Activated CD8-positive, alpha-beta memory T cell treated with anti-CD3 and anti-CD28 coated beads, Interleukin-2, amount 50 U/mL, for 24 hours (primary cell): ENCODE measurements around the gene TSPAN4.

ENCODE experiments used
- DNase-seq: peaks from one replicate; pipeline ENCODE4 v3.0.0-alpha.2; 2020; ENCODE audit errors: extremely low read depth

Gene TSPAN4

DNA sequence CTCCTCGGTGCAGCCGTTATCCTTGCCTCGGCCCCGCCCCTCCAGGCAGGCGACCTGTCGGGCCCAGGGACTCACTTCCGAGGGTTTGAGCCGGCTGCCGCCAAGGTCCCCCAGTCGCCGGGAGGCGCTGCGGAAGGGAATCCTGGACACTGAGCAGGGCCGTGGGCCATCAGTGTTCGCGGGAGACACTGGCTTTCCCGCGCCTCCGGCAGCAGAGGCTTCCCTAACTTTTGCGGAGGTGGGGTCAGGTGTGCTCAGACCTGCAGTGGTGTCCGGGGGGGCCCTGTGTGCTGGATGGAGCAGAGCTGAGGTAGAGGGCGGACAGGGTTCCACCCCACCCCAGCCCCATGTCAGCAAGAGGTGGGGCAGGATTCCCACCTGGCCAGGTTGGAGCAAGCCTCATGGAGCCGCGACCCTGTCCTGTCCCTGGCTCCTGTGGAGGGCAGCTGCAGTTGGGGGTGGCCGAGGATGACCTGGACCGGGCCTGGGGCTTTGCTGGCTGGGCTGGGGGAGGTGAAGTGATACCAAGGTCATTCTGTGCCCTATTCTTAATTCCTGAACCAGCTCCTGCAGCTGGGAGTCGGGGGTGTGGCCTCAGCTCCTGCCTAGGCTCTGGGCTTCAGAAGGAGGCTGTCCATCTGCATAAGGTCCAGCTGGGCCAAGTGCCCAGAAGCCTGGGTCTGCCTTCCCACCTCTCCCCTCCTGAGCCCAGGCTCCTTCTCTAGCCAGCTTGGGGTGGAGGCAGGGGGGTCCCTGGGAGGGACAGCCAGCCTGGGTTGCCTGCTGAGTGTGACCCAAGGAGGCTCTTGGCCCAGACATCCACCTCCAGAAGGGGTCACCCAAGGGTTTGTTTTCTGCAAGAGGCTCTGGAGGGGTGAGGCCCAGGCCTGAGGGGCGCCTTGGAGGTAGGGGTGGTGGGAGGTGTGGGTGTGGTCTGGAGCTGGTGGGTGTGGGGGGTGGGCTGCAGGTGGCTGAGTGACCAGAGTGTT lies 8.4 kb downstream of the TSPAN4 start:
- no peak for DNase-seq

DNA sequence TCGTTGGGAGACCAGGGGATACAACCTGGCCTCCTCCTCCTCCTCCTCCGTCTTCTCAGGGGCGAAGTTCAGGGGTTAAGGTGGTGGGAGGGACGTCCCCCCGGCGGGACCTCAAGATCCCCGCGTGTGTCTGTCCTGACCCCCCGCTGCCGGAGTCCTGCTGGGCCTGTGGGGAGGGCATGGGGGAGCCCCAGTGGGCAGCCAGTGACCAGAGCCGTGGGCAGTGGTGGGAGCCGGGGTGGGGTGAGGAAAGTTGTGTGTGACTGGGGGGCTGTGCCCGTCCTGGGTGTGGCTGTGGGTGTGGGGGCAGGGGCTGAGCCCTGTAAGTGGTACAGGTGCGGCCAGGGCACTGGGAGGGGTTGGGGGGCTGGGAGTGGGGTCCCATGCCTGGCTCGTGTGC lies 10.1 kb downstream of the TSPAN4 start:
- no peak for DNase-seq

DNA sequence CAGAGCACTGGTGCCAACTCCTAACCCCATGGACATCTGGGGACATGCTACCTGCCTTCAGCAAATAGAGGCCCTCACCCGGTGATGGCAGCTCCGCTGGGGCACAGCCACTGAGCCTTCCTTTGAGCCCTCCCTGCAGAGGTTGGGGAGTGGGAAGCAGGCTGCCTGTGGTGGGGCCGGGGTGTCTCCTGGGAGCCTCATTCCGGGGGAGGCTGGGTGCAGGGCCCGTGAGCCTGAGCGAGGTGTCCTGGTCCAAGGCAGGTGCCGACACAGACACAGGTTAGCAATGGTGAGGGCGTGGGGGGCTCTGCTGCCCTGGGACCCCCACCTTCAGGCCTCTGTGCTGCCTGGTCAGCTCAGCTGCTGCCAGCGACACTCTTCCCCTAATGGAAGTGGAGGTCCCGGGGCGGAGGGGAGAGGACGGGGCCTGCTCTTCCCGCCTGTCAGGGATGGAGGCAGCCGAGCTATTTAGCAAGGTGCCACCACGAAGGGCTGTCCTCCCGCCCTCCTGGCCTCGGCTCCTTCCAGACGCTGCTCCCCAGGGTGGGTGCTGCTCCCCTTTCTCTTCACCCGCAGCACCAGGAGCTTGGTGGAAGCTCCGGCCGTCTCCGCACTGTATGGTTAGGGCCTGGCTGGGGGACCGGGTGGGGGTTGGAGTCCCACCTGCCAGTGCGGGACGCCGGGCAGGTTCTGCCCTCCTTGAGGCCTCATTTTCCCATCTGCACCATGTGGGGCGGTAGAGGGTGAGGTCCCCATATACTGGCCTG lies 11.2 kb downstream of the TSPAN4 start:
- DNase-seq: no peak

DNA sequence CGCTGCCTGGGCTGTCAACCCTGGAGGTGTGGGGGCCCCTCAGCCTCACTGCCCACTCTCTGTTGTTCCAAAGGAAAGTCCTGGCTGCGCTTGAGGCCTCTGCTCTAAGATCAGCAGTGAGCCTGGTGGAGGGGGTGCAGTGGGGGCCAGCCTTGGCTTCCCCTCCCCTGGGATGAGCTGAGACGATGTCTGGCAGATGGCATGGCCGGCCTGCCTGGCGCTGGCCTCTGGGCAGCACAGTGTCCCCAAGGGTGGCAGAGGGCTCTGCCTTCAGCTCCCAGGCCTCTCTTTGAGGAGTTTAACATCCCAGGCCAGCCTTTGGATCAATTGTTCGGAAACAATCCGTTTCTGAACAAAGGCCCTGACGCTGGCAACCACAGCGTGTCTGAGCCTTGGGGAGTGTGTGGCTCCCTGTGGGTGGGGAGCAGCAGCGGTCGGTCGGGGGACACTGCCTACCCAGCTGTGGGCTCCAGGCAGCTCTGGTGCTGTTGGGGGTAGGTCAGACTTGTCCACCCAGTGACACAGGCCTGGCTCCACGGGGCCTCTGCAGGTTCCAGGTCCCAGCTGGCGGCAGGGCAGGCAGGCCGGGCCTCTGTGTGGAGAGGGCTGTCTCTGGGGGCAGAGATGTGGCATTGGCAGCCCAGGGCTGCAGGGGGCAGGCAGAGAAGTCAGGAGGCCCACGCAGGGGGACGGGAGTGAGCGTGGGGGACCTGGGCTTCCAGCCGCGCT lies 12.1 kb downstream of the TSPAN4 start:
- DNase-seq: no peak

DNA sequence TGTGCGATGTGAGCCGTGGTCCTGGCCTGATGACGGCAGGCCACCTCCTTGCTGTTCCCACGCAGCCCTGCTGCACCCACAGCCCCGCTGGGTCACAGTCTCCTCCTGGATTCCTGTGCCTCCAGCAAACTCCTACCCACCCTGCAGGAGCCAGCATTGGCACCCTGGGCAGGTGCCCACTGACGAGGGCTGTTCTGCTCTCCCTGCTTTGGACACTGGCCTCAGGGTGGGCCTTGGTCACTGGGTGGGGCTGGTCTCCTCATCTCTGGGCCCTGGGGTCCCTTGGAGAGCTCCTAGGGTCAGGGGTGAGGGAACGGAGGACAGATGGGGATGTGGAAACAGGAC lies 12.7 kb downstream of the TSPAN4 start:
- no peak for DNase-seq

DNA sequence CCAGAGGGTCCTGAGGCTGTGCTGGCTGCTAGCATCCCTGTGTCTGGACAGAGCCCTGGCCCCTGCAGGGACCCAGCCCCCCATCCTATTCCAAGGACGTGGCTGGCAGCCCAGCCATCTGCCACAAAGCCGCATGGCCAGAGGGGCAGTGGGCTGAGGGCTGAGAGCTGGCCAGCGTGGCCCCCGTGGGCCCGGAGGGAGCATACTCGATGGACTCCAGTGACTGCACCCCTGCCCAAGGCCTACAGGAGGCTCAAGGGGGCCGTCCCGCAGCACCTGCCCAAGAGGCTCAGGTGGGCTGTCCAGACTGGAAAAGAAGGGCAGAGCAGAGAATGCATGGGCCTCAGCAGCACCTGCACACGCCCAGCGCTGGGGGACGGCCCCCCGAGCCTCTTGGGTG lies 13.1 kb downstream of the TSPAN4 start:
- DNase-seq: no peak

DNA sequence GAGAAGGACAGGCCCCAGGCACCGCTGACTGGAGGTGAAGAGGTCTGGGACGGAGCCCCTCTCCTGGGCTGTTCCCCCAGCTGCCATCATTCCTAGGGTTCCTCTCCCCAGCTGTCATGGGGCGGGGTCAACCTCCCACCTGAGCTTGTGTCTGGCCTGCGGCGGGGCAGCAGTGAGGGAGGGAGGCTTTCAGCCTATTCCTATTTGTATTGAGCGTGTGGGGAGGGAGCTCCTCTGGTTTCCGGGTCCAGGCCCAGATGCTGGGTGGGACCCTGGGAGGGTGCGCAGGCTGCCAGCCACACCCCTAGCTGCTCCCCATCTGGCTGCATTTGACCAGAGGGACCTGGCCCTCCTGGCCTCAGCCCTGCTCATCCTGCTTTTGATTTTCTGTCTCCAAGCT lies 13.7 kb downstream of the TSPAN4 start:
- DNase-seq: no peak

DNA sequence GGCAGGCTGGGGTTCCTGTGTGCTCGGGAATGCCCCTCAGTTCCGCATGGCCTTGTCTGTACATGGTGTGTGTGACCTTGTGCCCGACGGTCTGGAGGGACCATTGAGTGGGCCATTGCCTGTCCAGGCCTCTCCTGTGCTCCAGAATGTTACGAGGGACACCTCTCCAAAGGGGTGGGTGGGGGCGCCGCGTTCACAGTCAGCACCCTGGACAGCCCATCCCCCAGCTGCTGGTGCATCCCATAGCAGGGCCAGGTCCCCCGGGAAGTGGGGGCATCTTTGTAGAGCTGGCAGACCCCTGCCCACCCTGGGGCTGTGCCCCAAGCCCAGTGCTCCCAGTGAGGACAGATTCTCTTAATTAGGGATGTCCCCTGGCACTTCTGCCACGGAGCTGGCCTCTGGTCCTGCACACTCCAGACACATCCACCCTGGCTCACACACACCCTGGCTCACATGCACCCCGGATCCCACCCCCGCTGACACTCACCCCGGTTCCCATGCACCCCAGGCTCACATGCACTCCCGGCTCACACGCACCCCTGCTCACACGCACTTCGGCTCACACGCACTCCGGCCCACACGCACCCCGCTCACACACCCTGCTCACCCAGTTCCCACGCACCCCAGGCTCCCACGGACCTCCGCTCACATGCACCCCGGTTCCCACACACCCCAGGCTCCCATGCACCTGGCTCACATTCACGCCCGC lies 15.6 kb downstream of the TSPAN4 start:
- DNase-seq: no peak

DNA sequence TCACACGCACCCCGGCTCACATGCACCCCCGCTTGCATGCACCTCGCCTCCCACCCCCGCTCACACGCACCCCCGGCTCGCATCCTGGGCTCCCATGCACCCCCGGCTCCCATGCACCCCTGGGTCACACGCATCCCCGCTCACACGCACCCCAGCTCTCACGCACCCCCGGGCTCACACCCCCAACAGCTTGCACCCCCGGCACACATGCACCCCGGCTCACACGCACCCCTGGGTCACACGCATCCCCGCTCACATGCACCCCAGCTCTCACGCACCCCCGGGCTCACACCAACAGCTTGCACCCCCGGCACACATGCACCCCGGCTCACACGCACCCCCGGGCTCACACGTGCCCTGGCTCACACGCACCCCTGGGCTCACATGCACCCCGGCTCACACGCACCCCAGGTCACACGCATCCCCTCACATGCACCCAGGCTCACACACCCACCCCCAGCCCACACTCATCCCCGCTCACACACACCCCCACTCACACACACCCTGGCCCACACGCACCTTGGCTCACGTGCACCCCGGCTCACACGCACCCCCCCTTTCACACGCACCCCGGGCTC lies 16.2 kb downstream of the TSPAN4 start:
- DNase-seq: no peak

DNA sequence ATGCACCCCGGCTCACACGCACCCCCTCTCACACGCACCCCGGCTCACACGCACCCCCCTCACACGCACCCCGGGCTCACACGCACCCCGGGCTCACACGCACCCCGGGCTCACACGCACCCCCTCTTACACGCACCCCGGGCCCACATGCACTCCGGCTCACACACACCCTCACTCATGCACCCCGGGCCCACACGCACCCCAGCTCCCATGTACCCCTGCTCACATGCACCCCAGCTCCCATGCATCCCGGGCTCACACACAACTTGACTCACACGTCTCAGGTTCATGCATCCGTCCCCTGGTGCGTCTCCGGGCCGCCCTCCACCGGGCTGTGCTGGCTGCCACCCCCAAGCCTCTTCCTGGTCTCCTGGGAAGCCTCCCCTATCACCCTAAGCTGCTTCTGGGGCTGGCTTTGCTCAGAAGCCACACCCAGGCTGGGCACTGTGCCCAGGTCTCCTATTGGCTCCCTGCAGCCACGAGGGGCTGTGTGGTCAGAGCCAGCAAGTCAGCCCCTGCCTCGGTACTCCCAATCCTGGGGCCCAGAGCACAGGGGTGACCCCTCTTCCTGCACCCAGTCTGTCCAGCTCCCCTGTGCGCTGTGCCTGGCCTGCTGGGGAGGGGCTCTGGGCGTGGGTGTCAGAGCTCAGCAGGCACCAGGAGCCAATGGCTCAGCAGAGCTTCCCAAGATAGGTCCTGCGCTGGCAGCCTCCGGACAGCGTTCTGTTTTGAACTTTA lies 16.9 kb downstream of the TSPAN4 start:
- DNase-seq: no peak

DNA sequence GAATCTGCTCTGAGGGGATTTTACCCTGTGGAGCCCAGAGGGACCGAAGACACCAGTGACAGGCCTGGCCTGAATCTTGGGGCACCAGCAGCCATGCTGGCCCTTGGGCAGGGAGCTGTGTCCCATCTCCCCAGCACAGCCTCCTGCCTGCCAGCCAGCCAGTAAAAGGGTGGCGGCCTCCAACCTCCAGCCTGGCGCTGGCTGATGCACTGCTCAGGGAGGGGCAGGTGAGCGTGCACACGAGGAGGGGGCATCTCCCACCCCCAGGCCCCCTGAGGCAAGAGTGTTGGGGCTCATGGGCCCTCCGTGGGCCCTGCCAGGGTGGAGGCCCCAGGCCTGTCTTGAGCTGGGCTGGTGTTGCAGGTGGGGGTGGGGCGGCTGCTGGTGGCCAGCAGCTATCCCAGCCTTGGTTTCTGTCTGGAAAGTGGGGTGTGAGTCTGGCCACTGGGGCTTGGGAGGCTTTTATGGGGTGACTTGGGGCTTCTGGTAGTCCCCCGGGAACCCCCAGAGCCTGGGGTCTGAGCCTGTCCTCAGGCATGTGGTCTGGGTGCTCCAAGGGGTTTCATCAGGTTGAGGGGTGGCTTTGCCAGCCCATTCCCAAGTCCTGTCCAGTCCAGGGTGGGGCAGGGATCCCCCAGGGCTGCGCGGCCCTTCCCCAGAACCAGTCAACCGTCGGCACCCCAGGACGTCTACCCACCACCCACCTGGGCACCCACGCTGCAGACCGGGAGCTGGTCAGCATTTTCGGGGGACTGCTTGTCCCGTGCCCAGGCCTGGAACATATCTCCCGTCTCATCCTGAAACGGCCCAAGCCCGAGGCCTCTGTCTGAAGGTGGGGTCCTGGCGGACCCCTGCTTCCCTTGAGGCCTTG lies 17.8 kb downstream of the TSPAN4 start:
- no peak for DNase-seq

DNA sequence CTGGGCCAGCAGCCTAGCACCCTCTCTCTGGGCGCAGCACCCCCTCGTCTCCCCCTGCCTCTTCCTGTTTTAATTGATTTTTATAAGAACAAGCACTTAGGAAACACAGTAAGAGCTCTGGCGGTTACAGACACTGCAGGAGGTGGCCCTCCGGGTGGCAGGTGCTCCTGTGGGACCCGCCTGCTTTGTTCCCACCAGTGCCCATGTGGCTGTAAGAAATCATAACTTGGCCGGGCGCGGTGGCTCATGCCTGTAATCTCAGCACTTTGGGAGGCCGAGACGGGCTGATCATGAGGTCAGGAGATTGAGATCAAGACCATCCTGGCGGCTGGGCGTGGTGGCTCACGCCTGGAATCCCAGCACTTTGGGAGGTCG lies 18.4 kb downstream of the TSPAN4 start:
- DNase-seq: no peak

DNA sequence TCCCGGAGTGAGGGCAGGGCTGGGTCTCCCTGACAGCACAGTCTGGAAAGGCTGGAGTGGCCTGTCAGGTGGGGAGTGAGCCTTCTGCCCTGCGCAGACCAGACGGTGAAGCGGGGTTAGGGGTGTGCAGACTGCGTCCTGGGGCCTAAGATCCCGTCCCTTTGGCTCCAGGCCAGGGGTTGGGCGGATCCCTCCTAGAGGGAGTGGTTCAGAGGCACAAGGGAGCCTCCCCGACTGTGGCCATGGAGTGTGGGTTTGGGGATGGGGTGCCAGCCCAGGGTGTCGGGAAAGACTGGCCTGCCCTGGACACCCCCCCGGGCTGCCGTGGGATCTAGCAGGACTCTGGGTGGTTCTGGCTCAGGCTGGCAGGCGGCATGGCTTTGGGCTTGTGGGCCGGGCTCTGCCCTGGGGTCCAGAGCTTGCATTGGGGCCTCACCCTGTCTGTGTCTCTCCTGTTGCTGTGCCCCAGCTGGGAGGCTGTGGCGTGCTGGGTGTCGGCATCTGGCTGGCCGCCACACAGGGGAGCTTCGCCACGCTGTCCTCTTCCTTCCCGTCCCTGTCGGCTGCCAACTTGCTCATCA lies 19.5 kb downstream of the TSPAN4 start:
- DNase-seq: no peak

DNA sequence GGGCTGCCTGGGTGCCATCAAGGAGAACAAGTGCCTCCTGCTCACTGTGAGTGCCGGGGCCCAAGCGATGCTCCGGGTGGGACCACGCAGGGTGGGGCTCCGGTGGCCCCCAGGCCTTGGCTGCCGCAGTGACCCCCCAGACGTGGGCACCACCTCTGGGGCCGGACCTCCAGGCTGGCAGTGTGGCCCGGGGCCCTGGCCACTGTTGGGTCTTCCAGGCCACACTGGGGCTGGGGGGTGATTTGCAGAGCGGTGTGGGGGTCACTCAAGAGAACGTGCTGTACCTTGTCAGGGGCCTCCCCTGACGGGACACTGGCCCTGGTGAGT lies 20.0 kb downstream of the TSPAN4 start:
- DNase-seq: no peak

DNA sequence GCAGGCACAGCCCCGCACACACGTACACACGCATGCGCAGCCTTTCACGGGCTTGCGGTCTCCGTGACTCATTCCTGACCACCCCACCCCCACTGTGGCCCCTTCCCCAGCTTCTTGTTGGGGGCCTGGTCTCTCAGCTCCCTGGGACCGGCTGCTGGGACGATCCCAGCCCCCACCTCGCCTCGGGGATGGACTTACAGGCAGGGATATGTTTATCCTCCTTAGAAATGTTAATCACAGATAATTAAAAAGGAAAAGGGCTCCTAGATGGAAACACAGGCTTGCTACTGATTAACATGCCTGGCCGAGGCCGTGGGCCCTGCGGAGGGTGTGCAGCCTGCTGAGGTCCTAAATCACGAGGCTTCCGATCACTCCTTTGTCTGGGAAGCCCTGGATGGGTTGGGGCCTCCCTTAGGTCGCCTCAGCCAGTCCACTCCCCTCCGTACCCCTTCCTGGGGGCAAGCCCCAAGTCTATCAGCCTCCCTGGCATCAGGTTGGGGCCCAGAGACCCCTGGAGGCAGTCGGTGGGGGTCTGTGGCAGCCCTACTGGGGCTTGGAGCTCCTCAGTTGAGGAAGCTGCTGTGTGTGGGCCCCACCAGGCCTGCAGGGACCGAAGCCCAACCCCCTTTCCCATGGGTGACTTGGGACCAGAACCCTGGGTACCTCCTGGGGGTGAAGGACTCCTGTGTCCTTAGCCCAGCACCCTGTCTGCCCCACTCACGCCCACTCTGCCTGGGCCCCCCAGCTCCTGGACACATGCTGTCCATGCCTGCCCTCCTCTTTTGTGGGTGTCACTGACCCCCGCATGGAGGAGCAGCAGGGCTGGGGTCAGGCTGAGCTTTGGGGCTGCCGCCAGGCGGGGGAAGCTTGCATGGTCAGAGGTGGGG lies 20.6 kb downstream of the TSPAN4 start:
- no peak for DNase-seq

DNA sequence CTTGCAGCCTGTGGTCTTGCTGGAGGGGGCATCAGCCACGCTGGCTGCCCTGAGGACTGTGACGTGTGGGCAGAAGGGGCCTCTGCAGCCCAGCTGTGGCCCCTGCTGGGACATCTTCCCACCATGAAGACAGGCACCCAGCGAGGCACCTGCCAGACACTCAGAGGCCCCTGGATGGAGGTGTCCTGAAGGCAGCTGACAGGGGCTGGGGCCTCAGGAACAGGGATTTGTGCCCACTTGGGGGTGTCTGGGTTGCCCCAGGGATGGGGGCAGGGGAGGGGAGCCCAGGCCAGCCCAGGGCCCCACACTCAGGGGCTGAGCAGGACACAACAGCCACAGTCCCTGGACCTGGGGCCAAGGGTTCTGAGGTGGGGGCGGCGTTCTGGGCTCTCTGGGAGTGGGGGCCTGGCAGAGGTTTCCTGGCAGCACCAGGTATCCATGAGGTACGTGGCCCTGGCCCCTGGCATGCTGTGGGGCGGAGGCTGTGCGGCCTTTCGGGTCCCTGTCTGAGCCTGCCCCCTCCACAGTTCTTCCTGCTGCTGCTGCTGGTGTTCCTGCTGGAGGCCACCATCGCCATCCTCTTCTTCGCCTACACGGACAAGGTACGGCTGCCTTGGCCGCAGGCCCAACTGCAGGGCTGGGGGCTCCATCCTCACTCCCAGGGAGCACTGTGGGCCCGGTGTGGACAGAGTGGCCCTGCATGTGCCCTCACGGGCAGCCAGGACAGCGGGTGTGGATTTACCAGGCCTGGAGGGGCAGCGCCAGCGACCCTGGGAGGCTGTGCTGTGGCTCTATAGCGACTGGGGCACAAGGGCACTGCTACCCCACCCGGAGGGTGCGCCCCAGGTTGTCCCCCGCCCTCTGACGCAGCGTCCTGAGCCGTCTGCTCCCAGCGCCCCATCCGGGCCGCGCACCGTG lies 21.5 kb downstream of the TSPAN4 start:
- no peak for DNase-seq

DNA sequence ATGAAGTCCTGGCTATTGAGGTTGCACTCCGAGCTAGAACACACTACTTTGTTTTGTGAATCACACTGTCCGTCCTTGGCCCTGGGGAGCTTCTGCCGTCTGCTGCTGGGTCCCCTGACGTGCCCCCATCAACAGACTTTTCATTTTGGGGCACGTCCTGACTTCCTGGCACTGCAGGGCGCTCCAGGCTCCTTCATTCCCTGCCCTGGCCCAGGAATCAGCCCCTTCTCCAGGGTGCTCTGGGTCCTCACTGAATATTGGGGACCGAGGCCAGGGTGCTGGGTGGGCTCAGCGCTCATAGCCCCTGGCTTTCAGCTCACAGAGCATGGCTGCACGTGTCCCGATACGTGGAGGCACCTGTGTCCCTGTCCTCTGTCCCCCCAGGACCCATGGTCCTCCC lies 22.2 kb downstream of the TSPAN4 start:
- no peak for DNase-seq
